ENCODE measurements around the gene ITFG1. TPM values are rescaled to one million over a fixed set of nuclear protein-coding genes. Genes with fewer than 3 reads are reported as not detected.

Gene ITFG1
- total and polyA plus RNA-seq, 7 experiments from 2014 or later: 20.8 to 34.3 (median 25.2) TPM

GRCh38 chr16:47284999-47285398 lies 175.9 kb downstream of the ITFG1 start:
- H3K4me1 Mint-ChIP-seq: no peaks in the 10 kb centered on the region
- CTCF ChIA-PET: no interaction called here
- H3K9me3 ChIP-seq (ENCODE audit: control insufficient read depth in 2 of 3, low read length in 3 of 3): peaks cover 0 to 12% (median 0%) of the 10 kb centered on the region in 3 experiments
- intact Hi-C loops (cut with micrococcal nuclease): no loop called here
- no peak overlapping the region for H3K27ac ChIP-seq (ENCODE audit: low read depth, low read length)
- ATAC-seq (no peak), DNase-seq (no peak)
- peaks cover 10 to 80% (median 75%) of the 10 kb centered on the region in 5 donors for H3K36me3 Mint-ChIP-seq
- peaks cover 0 to 52% (median 18%) of the 10 kb centered on the region in 11 donors for H3K9me3 Mint-ChIP-seq
- POLR2A ChIA-PET: no interaction called here
- no peaks in the 10 kb centered on the region for H3K4me1 ChIP-seq (ENCODE audit: control insufficient read depth in 2 of 2, insufficient read depth in 2 of 2, low read length in 2 of 2)
- H3K27ac Mint-ChIP-seq: no peak overlapping the region
- no peaks in the 10 kb centered on the region for H3K27me3 ChIP-seq (ENCODE audit: control insufficient read depth in 2 of 2, insufficient read depth in 2 of 2, low read length in 2 of 2)
- no peak overlapping the region for H3K4me3 Mint-ChIP-seq
- no peaks in the 10 kb centered on the region for H3K27me3 Mint-ChIP-seq
- H3K36me3 ChIP-seq (ENCODE audit: control insufficient read depth in 2 of 3, insufficient read depth in 3 of 3, low read length in 3 of 3): no peaks in the 10 kb centered on the region
- no peak overlapping the region for H3K4me3 ChIP-seq (ENCODE audit: low read length)

- no peaks in the 10 kb centered on the region for H3K4me1 ChIP-seq (ENCODE audit: control insufficient read depth in 2 of 2, insufficient read depth in 2 of 2, low read length in 2 of 2)
- ChIA-PET POLR2A (no interaction called here), CTCF (interaction anchor here (0.6 kb wide), 1 partner anchor 137 kb away, joined by 3 read pairs; no protein-coding TSS in a partner anchor)
- Mint-ChIP-seq H3K4me1 (peaks cover 0 to under 1% (median 0%) of the 10 kb centered on the region in 7 donors), H3K27me3 (no peaks in the 10 kb centered on the region), H3K27ac (peak overlapping the region in 1 of 9 donors; percentile 42), H3K4me3 (no peak overlapping the region), H3K36me3 (peaks cover 0 to 31% (median 24%) of the 10 kb centered on the region in 5 donors), H3K9me3 (peaks cover 0 to 8% (median 5%) of the 10 kb centered on the region in 11 donors)
- no peaks in the 10 kb centered on the region for H3K27me3 ChIP-seq (ENCODE audit: control insufficient read depth in 2 of 2, insufficient read depth in 2 of 2, low read length in 2 of 2)
- no peak overlapping the region for H3K27ac ChIP-seq (ENCODE audit: low read depth, low read length)
- H3K36me3 ChIP-seq (ENCODE audit: control insufficient read depth in 2 of 3, insufficient read depth in 3 of 3, low read length in 3 of 3): no peaks in the 10 kb centered on the region
- intact Hi-C loops (cut with micrococcal nuclease): no loop called here
- no peaks in the 10 kb centered on the region for H3K9me3 ChIP-seq (ENCODE audit: control insufficient read depth in 2 of 3, low read length in 3 of 3)
- H3K4me3 ChIP-seq (ENCODE audit: low read length): no peak overlapping the region
- DNase-seq (no peak), ATAC-seq (no peak)
Observed at GRCh38 chr16:47278306-47278970, 182.4 kb downstream of the ITFG1 start.

GRCh38 chr16:47276522-47276921 lies 184.3 kb downstream of the ITFG1 start:
- intact Hi-C loops (cut with micrococcal nuclease): no loop called here
- DNase-seq: no peak
- no peaks in the 10 kb centered on the region for H3K27me3 Mint-ChIP-seq

DNA sequence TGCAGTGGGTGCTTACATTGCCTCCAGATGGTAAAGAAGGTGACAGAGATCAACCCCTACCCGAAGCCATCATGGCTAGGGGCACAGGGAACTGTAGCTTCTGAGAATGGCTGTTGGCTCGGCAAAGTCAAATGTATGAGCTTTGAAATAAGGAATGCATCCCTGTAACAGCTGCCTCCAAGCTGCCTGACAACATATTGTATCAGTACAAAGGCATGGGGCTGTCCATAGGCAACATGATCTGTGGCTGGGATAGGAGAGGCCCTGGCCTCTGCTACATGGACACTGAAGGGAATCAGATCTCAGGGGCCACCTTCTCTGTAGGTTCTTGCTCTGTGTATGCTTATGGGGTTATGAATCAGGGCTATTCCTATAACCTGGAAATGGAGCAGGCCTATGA lies 197.9 kb downstream of the ITFG1 start:
- no peak for DNase-seq
- intact Hi-C loops (cut with micrococcal nuclease): no loop called here
- Histone ChIP-seq H3K4me1 (ENCODE audit: control insufficient read depth in 2 of 2, insufficient read depth in 2 of 2, low read length in 2 of 2) (no peaks in the 10 kb centered on the region), H3K4me3 (ENCODE audit: low read length) (no peak overlapping the region), H3K36me3 (ENCODE audit: control insufficient read depth in 2 of 3, insufficient read depth in 3 of 3, low read length in 3 of 3) (peaks cover 0 to 6% (median 0%) of the 10 kb centered on the region in 3 experiments), H3K9me3 (ENCODE audit: control insufficient read depth in 2 of 3, low read length in 3 of 3) (no peaks in the 10 kb centered on the region), H3K27ac (ENCODE audit: low read depth, low read length) (no peak overlapping the region), H3K27me3 (ENCODE audit: control insufficient read depth in 2 of 2, insufficient read depth in 2 of 2, low read length in 2 of 2) (no peaks in the 10 kb centered on the region)
- CTCF ChIA-PET: no interaction called here
- no peak for ATAC-seq
- Mint-ChIP-seq H3K9me3 (no peaks in the 10 kb centered on the region), H3K4me1 (peaks cover 0 to 3% (median 0%) of the 10 kb centered on the region in 7 donors), H3K27me3 (no peaks in the 10 kb centered on the region), H3K36me3 (peaks cover 5 to 37% (median 17%) of the 10 kb centered on the region in 5 donors), H3K27ac (peak overlapping the region in 1 of 9 donors; percentile 10), H3K4me3 (no peak overlapping the region)
- POLR2A ChIA-PET: no interaction called here

More at GRCh38 chr16:47276522-47276921, 184.3 kb downstream of the ITFG1 start:
- Histone ChIP-seq H3K27me3 (ENCODE audit: control insufficient read depth in 2 of 2, insufficient read depth in 2 of 2, low read length in 2 of 2) (no peaks in the 10 kb centered on the region), H3K4me1 (ENCODE audit: control insufficient read depth in 2 of 2, insufficient read depth in 2 of 2, low read length in 2 of 2) (no peaks in the 10 kb centered on the region), H3K27ac (ENCODE audit: low read depth, low read length) (no peak overlapping the region), H3K4me3 (ENCODE audit: low read length) (no peak overlapping the region), H3K9me3 (ENCODE audit: control insufficient read depth in 2 of 3, low read length in 3 of 3) (no peaks in the 10 kb centered on the region), H3K36me3 (ENCODE audit: control insufficient read depth in 2 of 3, insufficient read depth in 3 of 3, low read length in 3 of 3) (no peaks in the 10 kb centered on the region)
- no peak for ATAC-seq
- peaks cover 0 to 12% (median 3%) of the 10 kb centered on the region in 11 donors for H3K9me3 Mint-ChIP-seq
- ChIA-PET POLR2A (no interaction called here), CTCF (no interaction called here)
- H3K36me3 Mint-ChIP-seq: peaks cover 0 to 35% (median 27%) of the 10 kb centered on the region in 5 donors
- no peak overlapping the region for H3K27ac Mint-ChIP-seq
- H3K4me3 Mint-ChIP-seq: no peak overlapping the region
- H3K4me1 Mint-ChIP-seq: peaks cover 0 to 5% (median 0%) of the 10 kb centered on the region in 7 donors

- Histone ChIP-seq H3K27me3 (ENCODE audit: control insufficient read depth in 2 of 2, insufficient read depth in 2 of 2, low read length in 2 of 2) (no peaks in the 10 kb centered on the region), H3K4me3 (ENCODE audit: low read length) (no peak overlapping the region), H3K9me3 (ENCODE audit: control insufficient read depth in 2 of 3, low read length in 3 of 3) (no peaks in the 10 kb centered on the region), H3K36me3 (ENCODE audit: control insufficient read depth in 2 of 3, insufficient read depth in 3 of 3, low read length in 3 of 3) (peaks cover 0 to 18% (median 0%) of the 10 kb centered on the region in 3 experiments), H3K4me1 (ENCODE audit: control insufficient read depth in 2 of 2, insufficient read depth in 2 of 2, low read length in 2 of 2) (no peaks in the 10 kb centered on the region), H3K27ac (ENCODE audit: low read depth, low read length) (no peak overlapping the region)
- no peak for DNase-seq
- CTCF ChIA-PET: no interaction called here
- Mint-ChIP-seq H3K4me1 (no peaks in the 10 kb centered on the region), H3K9me3 (no peaks in the 10 kb centered on the region), H3K4me3 (no peak overlapping the region), H3K27me3 (no peaks in the 10 kb centered on the region), H3K27ac (no peak overlapping the region), H3K36me3 (peaks cover 3 to 47% (median 19%) of the 10 kb centered on the region in 5 donors)
- POLR2A ChIA-PET: no interaction called here
- no peak for ATAC-seq
- intact Hi-C loops (cut with micrococcal nuclease): no loop called here
Observed at GRCh38 chr16:47260503-47260902, 200.4 kb downstream of the ITFG1 start.

- H3K36me3 ChIP-seq (ENCODE audit: control insufficient read depth in 2 of 3, insufficient read depth in 3 of 3, low read length in 3 of 3): peaks cover 0 to 18% (median 0%) of the 10 kb centered on the region in 3 experiments
- intact Hi-C loops (cut with micrococcal nuclease): loop anchor here in 1 of 2 donors (2.0 kb wide), 1 partner anchor 202 kb away; the partner anchor contains the start of genes ITFG1 and PHKB
- Mint-ChIP-seq H3K27ac (no peak overlapping the region), H3K9me3 (no peaks in the 10 kb centered on the region), H3K4me3 (no peak overlapping the region), H3K36me3 (peaks cover 1 to 42% (median 21%) of the 10 kb centered on the region in 5 donors), H3K27me3 (no peaks in the 10 kb centered on the region), H3K4me1 (no peaks in the 10 kb centered on the region)
- ATAC-seq: no peak
- POLR2A ChIA-PET: no interaction called here
- no peaks in the 10 kb centered on the region for H3K4me1 ChIP-seq (ENCODE audit: control insufficient read depth in 2 of 2, insufficient read depth in 2 of 2, low read length in 2 of 2)
- CTCF ChIA-PET: no interaction called here
- no peak overlapping the region for H3K27ac ChIP-seq (ENCODE audit: low read depth, low read length)
- H3K4me3 ChIP-seq (ENCODE audit: low read length): no peak overlapping the region
- no peaks in the 10 kb centered on the region for H3K27me3 ChIP-seq (ENCODE audit: control insufficient read depth in 2 of 2, insufficient read depth in 2 of 2, low read length in 2 of 2)
- peak in 2 of 9 donors; percentile 1 to 12 for DNase-seq
- no peaks in the 10 kb centered on the region for H3K9me3 ChIP-seq (ENCODE audit: control insufficient read depth in 2 of 3, low read length in 3 of 3)
Observed at GRCh38 chr16:47258874-47259461, 201.9 kb downstream of the ITFG1 start.
